ENCODE data around the gene ADAMTS17. TPM values are rescaled to one million over a fixed set of nuclear protein-coding genes. Genes with fewer than 3 reads are reported as not detected.

Gene ADAMTS17
- total and polyA plus RNA-seq, 9 of the 15 experiments (the other 6 are each of a cell fraction or from before 2014, with no cell fraction given), result 0.01 to 0.14 (median 0.07) TPM; not detected in 6

- peaks cover 0 to 20% of the 10 kb centered on the region in 2 experiments; a peak in 3 of 5 replicates for H3K27me3 ChIP-seq (ENCODE audit: control insufficient read depth in 2 of 2, insufficient read depth in 2 of 2, low read length in 2 of 2)
- FAIRE-seq, result no peak
- no peak overlapping the region for H3K27ac ChIP-seq (ENCODE audit: extremely low read depth, low read depth, low read length)
- H3K36me3 ChIP-seq (ENCODE audit: control insufficient read depth, insufficient read depth, low read length), result no peaks in the 10 kb centered on the region
- no peaks in the 10 kb centered on the region for H3K79me2 ChIP-seq (ENCODE audit: control insufficient read depth, insufficient read depth, low read length)
- H3K4me1 ChIP-seq (replicated peaks in 1 of 2; ENCODE audit: control insufficient read depth in 2 of 2, insufficient read depth in 2 of 2, low read length in 2 of 2), result no peaks in the 10 kb centered on the region
- 0% methylated on average over 6 of the region's 6 CpGs for WGBS (ENCODE audit: insufficient coverage, low coverage, missing lambda C conversion rate)
- H3K4me3 ChIP-seq, result no peak overlapping the region
- no peak; the same call in 1 of the 3 replicates for ATAC-seq
- no peaks in the 10 kb centered on the region for H3K9me3 ChIP-seq (replicated peaks; ENCODE audit: control insufficient read depth, insufficient read depth, low read depth, low read length)
- POLR2A ChIA-PET, result no interaction called here
- no TSS peak for BruUV-seq (replicated peaks)
- CTCF ChIA-PET (ENCODE audit: low intra/inter-chr PET ratio), result no interaction called here
- DNase-seq (ENCODE audit: extremely low read depth in 1 of 4, low spot score in 3 of 4), result no peak
- H3K4me2 ChIP-seq (ENCODE audit: insufficient read depth, low read length), result no peak overlapping the region
- TF ChIP-seq ZNF639 (CRISPR knock-in tag; conservative IDR thresholded peaks at IDR 0.05 in 1 of 2, IDR thresholded peaks at IDR 0.05 in 1 of 2), result no peak
- peak; percentile 37 for TF ChIP-seq ZFP36 (IDR thresholded peaks at IDR 0.05; ENCODE audit: low read depth, low read length, partially characterized antibody)
- TF ChIP-seq YY1 (IDR thresholded peaks at IDR 0.05; ENCODE audit: borderline replicate concordance in 1 of 3, control insufficient read depth in 1 of 3, extremely low read depth in 1 of 3, insufficient read depth in 3 of 3, insufficient read length in 1 of 3, insufficient replicate concordance in 2 of 3, low read depth in 1 of 3, low read length in 2 of 3), result no peak
- no peaks in the 10 kb centered on the region for H3K9me1 ChIP-seq (ENCODE audit: control insufficient read depth, insufficient read depth, low read length)
- H2AFZ ChIP-seq (ENCODE audit: low read depth, low read length), result no peak overlapping the region
- in situ Hi-C loops (cut with MboI) (no loop called here), intact Hi-C loops (cut with micrococcal nuclease) (no loop called here)
- H4K20me1 ChIP-seq (replicated peaks; ENCODE audit: control insufficient read depth, insufficient read depth, low read length), result no peaks in the 10 kb centered on the region
- no peak overlapping the region for H3K9ac ChIP-seq (ENCODE audit: insufficient read depth in 1 of 2, low read depth in 2 of 2, low read length in 2 of 2)
These were observed 333.5 kb downstream of the ADAMTS17 start for GRCh38 chr15:100008258-100008657.
